ENCODE measurements around the gene SRD5A3. TPM values are rescaled to one million over a fixed set of nuclear protein-coding genes. Genes with fewer than 3 reads are reported as not detected.
"Not testable (repeated sequence)": the region's sequence is repeated elsewhere in the genome, so short reads cannot be mapped to it uniquely, and the experiment has no call there.

SRD5A3 gene
- total and polyA plus RNA-seq, 9 of the 15 experiments (the other 6 are each of a cell fraction or from before 2014, with no cell fraction given), result 2.5 to 37.0 (median 13.3) TPM

GRCh38 chr4:55353228-55353747 is 7.2 kb downstream of the SRD5A3 start:
- H3K4me3 ChIP-seq; H2AFZ ChIP-seq (ENCODE audit: low read depth, low read length); BruUV-seq (replicated peaks); H3K9me3 ChIP-seq (replicated peaks; ENCODE audit: control insufficient read depth, insufficient read depth, low read depth, low read length); H3K27ac ChIP-seq (ENCODE audit: extremely low read depth, low read depth, low read length); H3K9ac ChIP-seq (ENCODE audit: insufficient read depth in 1 of 2, low read depth in 2 of 2, low read length in 2 of 2); H3K9me1 ChIP-seq (ENCODE audit: control insufficient read depth, insufficient read depth, low read length); POLR2A ChIA-PET; intact Hi-C loops (cut with micrococcal nuclease); H3K4me2 ChIP-seq (ENCODE audit: insufficient read depth, low read length); ATAC-seq; FAIRE-seq; CTCF ChIA-PET (ENCODE audit: low intra/inter-chr PET ratio); H3K27me3 ChIP-seq (ENCODE audit: control insufficient read depth in 2 of 2, insufficient read depth in 2 of 2, low read length in 2 of 2); DNase-seq (ENCODE audit: extremely low read depth in 1 of 4, low spot score in 3 of 4); H4K20me1 ChIP-seq (replicated peaks; ENCODE audit: control insufficient read depth, insufficient read depth, low read length): not testable (repeated sequence)
- peaks cover 22% of the 10 kb centered on the region for H3K36me3 ChIP-seq (ENCODE audit: control insufficient read depth, insufficient read depth, low read length)
- TF ChIP-seq ZNF316 (IDR thresholded peaks at IDR 0.05) (peak; percentile 74), CC2D1A (IDR thresholded peaks at IDR 0.05) (peak; percentile 79; the same call in 1 of the 2 replicates), RBM25 (IDR thresholded peaks at IDR 0.05; ENCODE audit: low read depth, low read length, severe bottlenecking) (peak; percentile 39), NFIC (IDR thresholded peaks at IDR 0.05) (peak; percentile 18; the same call in 1 of the 2 replicates), ASH1L (IDR thresholded peaks at IDR 0.05; ENCODE audit: borderline replicate concordance, low read depth, partially characterized antibody) (peak; percentile 58), ZBTB33 (CRISPR knock-in tag; IDR thresholded peaks at IDR 0.05) (0 out of 2 replicates have a peak, but pooled peaks have one; percentile 31), CHAMP1 (IDR thresholded peaks at IDR 0.05) (peak; percentile 87; the same call in 1 of the 2 replicates), C11orf30 (IDR thresholded peaks at IDR 0.05; ENCODE audit: low read depth) (peak; percentile 60), NFYB (IDR thresholded peaks at IDR 0.05; ENCODE audit: extremely low read depth, insufficient read length) (peak; percentile 75), SP1 (CRISPR knock-in tag; IDR thresholded peaks at IDR 0.05) (peak; percentile 66; the same call in 1 of the 2 replicates)
- in situ Hi-C loops (cut with MboI), result loop anchor here (10.0 kb wide), 1 partner anchor 502 kb away; the partner anchor contains the start of gene EXOC1
- peaks cover 15% of the 10 kb centered on the region for H3K79me2 ChIP-seq (ENCODE audit: control insufficient read depth, insufficient read depth, low read length)
- H3K4me1 ChIP-seq (replicated peaks in 1 of 2; ENCODE audit: control insufficient read depth in 2 of 2, insufficient read depth in 2 of 2, low read length in 2 of 2), result peaks cover 0 to 12% of the 10 kb centered on the region in 2 experiments; a peak in 4 of 5 replicates
- WGBS (ENCODE audit: insufficient coverage, low coverage, missing lambda C conversion rate), result 89% methylated on average over 13 of the region's 13 CpGs
